Kidney glomerular epithelial cell (primary cell): ENCODE results near the gene CDH12.

ENCODE experiments used
- DNase-seq: peaks from one replicate; lab custom pipeline; 2025; lab: John Stamatoyannopoulos, UW

The CDH12 gene

GRCh38 chr5:21820527-21820926 lies 1032.6 kb downstream of the CDH12 start:
- no peak for DNase-seq

- no peak for DNase-seq
Observed at GRCh38 chr5:21818370-21818720, 1034.8 kb downstream of the CDH12 start.

- no peak for DNase-seq
Observed at GRCh38 chr5:21817668-21818369, 1035.3 kb downstream of the CDH12 start.

GRCh38 chr5:21810737-21811316 lies 1042.3 kb downstream of the CDH12 start:
- DNase-seq: no peak

GRCh38 chr5:21809611-21810010 lies 1043.5 kb downstream of the CDH12 start:
- DNase-seq: no peak

GRCh38 chr5:21807953-21808352 lies 1045.2 kb downstream of the CDH12 start:
- DNase-seq: no peak

GRCh38 chr5:21806943-21807342 lies 1046.2 kb downstream of the CDH12 start:
- DNase-seq: peak; percentile 43

- DNase-seq: no peak
Observed at GRCh38 chr5:21806271-21806670, 1046.9 kb downstream of the CDH12 start.

GRCh38 chr5:21802869-21803490 lies 1050.2 kb downstream of the CDH12 start:
- DNase-seq: peak; percentile 42

GRCh38 chr5:21802100-21802499 lies 1051.0 kb downstream of the CDH12 start:
- no peak for DNase-seq

GRCh38 chr5:21792748-21793147 lies 1060.4 kb downstream of the CDH12 start:
- DNase-seq: no peak

- no peak for DNase-seq
Observed at GRCh38 chr5:21791304-21791703, 1061.8 kb downstream of the CDH12 start.

GRCh38 chr5:21784487-21784886 lies 1068.7 kb downstream of the CDH12 start:
- DNase-seq: no peak

- DNase-seq: no peak
Observed at GRCh38 chr5:21783074-21783679, 1070.0 kb downstream of the CDH12 start.

- no peak for DNase-seq
Observed at GRCh38 chr5:21776466-21776865, 1076.7 kb downstream of the CDH12 start.

- peak; percentile 7 for DNase-seq
Observed at GRCh38 chr5:21774801-21775200, 1078.3 kb downstream of the CDH12 start.

- no peak for DNase-seq
Observed at GRCh38 chr5:21774281-21774680, 1078.9 kb downstream of the CDH12 start.

GRCh38 chr5:21773456-21773855 lies 1079.7 kb downstream of the CDH12 start:
- DNase-seq: no peak

- DNase-seq: no peak
Observed at GRCh38 chr5:21765406-21765805, 1087.7 kb downstream of the CDH12 start.

GRCh38 chr5:21739096-21739495 lies 1114.0 kb downstream of the CDH12 start:
- no peak for DNase-seq

- no peak for DNase-seq
Observed at GRCh38 chr5:21723500-21723899, 1129.6 kb downstream of the CDH12 start.

GRCh38 chr5:21711866-21712758 lies 1141.0 kb downstream of the CDH12 start:
- peak; percentile 30 for DNase-seq
